ENCODE results near the gene CFAP70.
"Not testable (repeated sequence)": the region's sequence is repeated elsewhere in the genome, so short reads cannot be mapped to it uniquely, and the experiment has no call there.

Gene CFAP70

GRCh38 chr10:73358331-73359279, at the start of gene CFAP70:
Gene CFAP70 (minus strand): TSS chr10:73358864. CDS start chr10:73354796, 4,068 bp downstream.
- DNase-seq = peak; percentile 64 to 85 (median 81)

GRCh38 chr10:73408061-73408460, 49.4 kb upstream of the CFAP70 start:
- no peak for DNase-seq

GRCh38 chr10:73407495-73407894, 48.8 kb upstream of the CFAP70 start:
- DNase-seq = no peak

GRCh38 chr10:73406846-73407245, 48.2 kb upstream of the CFAP70 start:
- DNase-seq = no peak

GRCh38 chr10:73405556-73405955, 46.9 kb upstream of the CFAP70 start:
- DNase-seq = no peak

- no peak for DNase-seq
These were observed 46.0 kb upstream of the CFAP70 start for GRCh38 chr10:73404690-73405089.

GRCh38 chr10:73401636-73402035, 43.0 kb upstream of the CFAP70 start:
- DNase-seq = no peak

GRCh38 chr10:73399063-73399462, 40.4 kb upstream of the CFAP70 start:
- DNase-seq = no peak

GRCh38 chr10:73398024-73398423, 39.4 kb upstream of the CFAP70 start:
- no peak for DNase-seq

GRCh38 chr10:73394325-73394724, 35.7 kb upstream of the CFAP70 start:
- DNase-seq = not testable (repeated sequence)

- no peak for DNase-seq
These were observed 29.6 kb upstream of the CFAP70 start for GRCh38 chr10:73388228-73388627.

GRCh38 chr10:73386583-73386982, 27.9 kb upstream of the CFAP70 start:
- DNase-seq = no peak

GRCh38 chr10:73379064-73379748, 20.5 kb upstream of the CFAP70 start:
- no peak for DNase-seq

- DNase-seq = no peak
These were observed 18.0 kb upstream of the CFAP70 start for GRCh38 chr10:73376679-73377078.

GRCh38 chr10:73368238-73368637, 9.6 kb upstream of the CFAP70 start:
- DNase-seq = no peak

- no peak for DNase-seq
These were observed 8.0 kb upstream of the CFAP70 start for GRCh38 chr10:73366381-73367298.

- no peak for DNase-seq
These were observed 6.3 kb upstream of the CFAP70 start for GRCh38 chr10:73364964-73365363.

- no peak for DNase-seq
These were observed 828 bp upstream of the CFAP70 start for GRCh38 chr10:73359492-73359891.

GRCh38 chr10:73357821-73358220, 843 bp downstream of the CFAP70 start:
- DNase-seq = no peak

GRCh38 chr10:73357166-73357565, 1.5 kb downstream of the CFAP70 start:
- DNase-seq = no peak

- no peak for DNase-seq
These were observed 14.4 kb downstream of the CFAP70 start for GRCh38 chr10:73344269-73344668.

- no peak for DNase-seq
These were observed 18.5 kb downstream of the CFAP70 start for GRCh38 chr10:73340121-73340520.

- DNase-seq = no peak
These were observed 19.2 kb downstream of the CFAP70 start for GRCh38 chr10:73339436-73339835.

Data from activated CD4-positive, CD25-positive, alpha-beta regulatory T cell (primary cell).